ENCODE measurements around the gene PLCH2. TPM values are rescaled to one million over a fixed set of nuclear protein-coding genes. Genes with fewer than 3 reads are reported as not detected.

The PLCH2 gene
- total and polyA plus RNA-seq, 2 of the 13 experiments (the other 11 are each of a cell fraction or from before 2014, with no cell fraction given) = 0.15 to 0.67 TPM

- TF ChIP-seq HIC2 (CRISPR knock-in tag; IDR thresholded peaks at IDR 0.05; ENCODE audit: low read depth) (peak; percentile 49; the same call in 1 of the 2 replicates), TOE1 (CRISPR knock-in tag; IDR thresholded peaks at IDR 0.05) (no peak), ZNF589 (CRISPR knock-in tag; conservative IDR thresholded peaks at IDR 0.05) (no peak), ZNF432 (CRISPR knock-in tag; IDR thresholded peaks at IDR 0.05; ENCODE audit: borderline replicate concordance) (no peak), ZBTB25 (CRISPR knock-in tag; IDR thresholded peaks at IDR 0.05) (no peak), HOXA3 (CRISPR knock-in tag; IDR thresholded peaks at IDR 0.05) (peak; percentile 15; the same call in 1 of the 2 replicates), ZNF792 (CRISPR knock-in tag; IDR thresholded peaks at IDR 0.05) (no peak), UBTF (CRISPR knock-in tag; IDR thresholded peaks at IDR 0.05) (peak; percentile 17; the same call in 1 of the 2 replicates), PRMT3 (CRISPR knock-in tag; IDR thresholded peaks at IDR 0.05; ENCODE audit: borderline replicate concordance, low read depth) (no peak), CCDC6 (CRISPR knock-in tag; IDR thresholded peaks at IDR 0.05) (no peak), HBP1 (CRISPR knock-in tag; IDR thresholded peaks at IDR 0.05; ENCODE audit: low read depth) (no peak), PREB (CRISPR knock-in tag; IDR thresholded peaks at IDR 0.05) (no peak), ZC3H13 (CRISPR knock-in tag; IDR thresholded peaks at IDR 0.05) (no peak), ZNF281 (CRISPR knock-in tag; IDR thresholded peaks at IDR 0.05; ENCODE audit: borderline replicate concordance) (peak; percentile 87), CSRNP1 (CRISPR knock-in tag; IDR thresholded peaks at IDR 0.05) (no peak), ARNTL (CRISPR knock-in tag; IDR thresholded peaks at IDR 0.05) (0 out of 2 replicates have a peak, but pooled peaks have one; percentile 37)
These were observed 67.5 kb downstream of the PLCH2 start (continued) for GRCh38 chr1:2543543-2544092.

All from HepG2 (cell line).